ENCODE results near the gene DAP. TPM values are rescaled to one million over a fixed set of nuclear protein-coding genes. Genes with fewer than 3 reads are reported as not detected.

The DAP gene
- total RNA-seq, 1 experiment from 2014 or later = 47.2 TPM

GRCh38 chr5:10695759-10696543 lies 65.1 kb downstream of the DAP start:
- no peaks in the 10 kb centered on the region for H3K23me2 ChIP-seq (ENCODE audit: insufficient read length, low read depth, low read length, poor library complexity, severe bottlenecking)
- WGBS (ENCODE audit: extremely low coverage, insufficient read length, low lambda C conversion rate) = no CpG with 5 or more reads among the region's 7 CpGs
- no peaks in the 10 kb centered on the region for H3K27me3 Mint-ChIP-seq (ENCODE audit: low read depth)
- no peaks in the 10 kb centered on the region for H4K20me1 ChIP-seq (ENCODE audit: control insufficient read depth, insufficient read depth, insufficient read length)
- no peak overlapping the region for H3K4me3 Mint-ChIP-seq
- H2AFZ ChIP-seq (ENCODE audit: low read length) = no peak overlapping the region
- H2BK15ac ChIP-seq (ENCODE audit: low read depth, low read length) = no peak overlapping the region
- no peak overlapping the region for H3K4me2 ChIP-seq (ENCODE audit: insufficient read depth, insufficient read length, low read length)
- no peak overlapping the region for H4K5ac ChIP-seq (ENCODE audit: insufficient read length, low read depth, low read length)
- H4K91ac ChIP-seq (ENCODE audit: insufficient read length, low read depth, low read length) = no peak overlapping the region
- H3K27ac ChIP-seq (ENCODE audit: insufficient read length, low read depth, low read length) = no peak overlapping the region
- no peaks in the 10 kb centered on the region for H3K9me3 ChIP-seq (ENCODE audit: control insufficient read depth, low read depth, low read length)
- H2AK5ac ChIP-seq (ENCODE audit: insufficient read length, low read length) = no peak overlapping the region
- H4K8ac ChIP-seq (replicated peaks; ENCODE audit: insufficient read length, low read depth, low read length) = no peak overlapping the region
- H3K56ac ChIP-seq (ENCODE audit: insufficient read length, low read depth, low read length) = no peak overlapping the region
- H2BK5ac ChIP-seq (ENCODE audit: insufficient read length, low read length) = no peak overlapping the region
- peaks cover 10% of the 10 kb centered on the region for H3K4me1 ChIP-seq (ENCODE audit: insufficient read depth, low read length)
- no peak overlapping the region for H3K4ac ChIP-seq (ENCODE audit: low read depth, low read length)
- no peak overlapping the region for H2BK20ac ChIP-seq (ENCODE audit: low read depth, low read length, poor library complexity, severe bottlenecking)
- no peaks in the 10 kb centered on the region for H3K79me2 ChIP-seq (ENCODE audit: insufficient read depth, low read length)
- peaks cover 12 to 19% of the 10 kb centered on the region in 2 experiments for H3K4me1 Mint-ChIP-seq
- H2BK120ac ChIP-seq (ENCODE audit: low read depth, low read length, poor library complexity, severe bottlenecking) = no peak overlapping the region
- H3K9me3 Mint-ChIP-seq = no peaks in the 10 kb centered on the region
- no peak for TF ChIP-seq CTCF (conservative IDR thresholded peaks at IDR 0.05)
- no peaks in the 10 kb centered on the region for H3K27me3 ChIP-seq (ENCODE audit: insufficient read depth, low read length)
- H3K79me1 ChIP-seq (ENCODE audit: insufficient read depth, low read depth, low read length, poor library complexity, severe bottlenecking) = no peaks in the 10 kb centered on the region
- no peak overlapping the region for H2BK12ac ChIP-seq (ENCODE audit: insufficient read length, low read depth, low read length)
- no peak overlapping the region; a peak in 1 of 7 replicates for H3K27ac Mint-ChIP-seq
- no peak for DNase-seq
- no peak overlapping the region for H3K18ac ChIP-seq (ENCODE audit: insufficient read length, low read depth, low read length)
- no peak overlapping the region for H3K23ac ChIP-seq (ENCODE audit: insufficient read length, low read depth, low read length)
- no peak overlapping the region for H3K14ac ChIP-seq (ENCODE audit: insufficient read depth, low read length)
- H3T11ph ChIP-seq (ENCODE audit: low read length) = no peak overlapping the region
- no peak overlapping the region for H3K9ac ChIP-seq (ENCODE audit: extremely low read depth, insufficient read length, low read length)
- H3K36me3 Mint-ChIP-seq (ENCODE audit: insufficient read depth in 1 of 3, low read depth in 3 of 3) = no peaks in the 10 kb centered on the region

All from H9 (cell line).